ENCODE results near the gene AFF3.
"Not testable (repeated sequence)": the region's sequence is repeated elsewhere in the genome, so short reads cannot be mapped to it uniquely, and the experiment has no call there.

AFF3 gene

GRCh38 chr2:100142393-100142792 lies at the start of gene AFF3:
AFF3 (minus strand) TSS chr2:100142590; CDS start chr2:100104454, 38,136 bp downstream.
- no peak for DNase-seq

GRCh38 chr2:100189387-100189786 lies 47.0 kb upstream of the AFF3 start:
- no peak for DNase-seq

- DNase-seq: no peak
These were observed 45.9 kb upstream of the AFF3 start for GRCh38 chr2:100188326-100188725.

GRCh38 chr2:100186126-100186525 lies 43.7 kb upstream of the AFF3 start:
- DNase-seq: no peak

GRCh38 chr2:100185516-100185915 lies 43.1 kb upstream of the AFF3 start:
- DNase-seq: no peak

- DNase-seq: no peak
These were observed 42.7 kb upstream of the AFF3 start for GRCh38 chr2:100185105-100185504.

- no peak for DNase-seq
These were observed 41.8 kb upstream of the AFF3 start for GRCh38 chr2:100184055-100184737.

GRCh38 chr2:100182494-100183361 lies 40.3 kb upstream of the AFF3 start:
- DNase-seq: no peak

- no peak for DNase-seq
These were observed 38.1 kb upstream of the AFF3 start for GRCh38 chr2:100180503-100180902.

- no peak for DNase-seq
These were observed 37.4 kb upstream of the AFF3 start for GRCh38 chr2:100179806-100180205.

GRCh38 chr2:100178864-100179263 lies 36.5 kb upstream of the AFF3 start:
- no peak for DNase-seq

GRCh38 chr2:100178085-100178788 lies 35.8 kb upstream of the AFF3 start:
- DNase-seq: peak; percentile 52

- no peak for DNase-seq
These were observed 34.5 kb upstream of the AFF3 start for GRCh38 chr2:100176925-100177324.

GRCh38 chr2:100174026-100174431 lies 31.6 kb upstream of the AFF3 start:
- DNase-seq: no peak

GRCh38 chr2:100166701-100167100 lies 24.3 kb upstream of the AFF3 start:
- DNase-seq: no peak

- DNase-seq: no peak
These were observed 21.2 kb upstream of the AFF3 start for GRCh38 chr2:100163605-100164004.

- DNase-seq: no peak
These were observed 19.7 kb upstream of the AFF3 start for GRCh38 chr2:100161945-100162620.

- no peak for DNase-seq
These were observed 18.0 kb upstream of the AFF3 start for GRCh38 chr2:100160396-100160795.

GRCh38 chr2:100151832-100152231 lies 9.4 kb upstream of the AFF3 start:
- DNase-seq: not testable (repeated sequence)

GRCh38 chr2:100151310-100151709 lies 8.9 kb upstream of the AFF3 start:
- DNase-seq: no peak

- DNase-seq: no peak
These were observed 6.5 kb upstream of the AFF3 start for GRCh38 chr2:100148883-100149282.

GRCh38 chr2:100146657-100146960 lies 4.2 kb upstream of the AFF3 start:
- no peak for DNase-seq
